SK-N-SH (cell line): ENCODE measurements around the gene PARP2. TPM values are rescaled to one million over a fixed set of nuclear protein-coding genes. Genes with fewer than 3 reads are reported as not detected.

Experiments used
- CTCF ChIA-PET: fragments of 300-600, 350-600 bp; formaldehyde crosslinking; extraction: SDS; loops from one replicate; lab custom pipeline; 2021; lab: Yijun Ruan, JAX
- POLR2A ChIA-PET: fragments of 350-600 bp; sonication (Branson Sonifier 250); formaldehyde crosslinking; extraction: SDS; loops from one replicate; lab custom pipeline; 2020; ENCODE audit warnings: antibody characterized with exemption, inconsistent platforms; lab: Yijun Ruan, JAX
- DNase-seq: peaks from one replicate; pipeline ENCODE4 v3.0.0; 2012
- H2AFZ ChIP-seq: fragments of 200-600 bp; sonication (generic); 2 replicates; pipeline ENCODE4 v1.8.1; 2016; ENCODE audit warnings: antibody characterized with exemption, mild to moderate bottlenecking, low read depth
- H3F3A ChIP-seq: fragments of 200-600 bp; sonication (generic); replicated peaks from 2 replicates; pipeline ENCODE3; 2016; ENCODE audit warnings: antibody characterized with exemption, mild to moderate bottlenecking; ENCODE audit not compliant: insufficient read depth
- H3K27ac ChIP-seq, 2 experiments: fragments of 200-500 bp in 1 of 2; fragments of 200-600 bp in 1 of 2; sonication (Bioruptor generic) in 1 of 2; sonication (generic), shearing (Covaris generic) in 1 of 2; 2 replicates each; pipeline versions ENCODE4 v1.5.1 to v1.6.1; 2014 to 2016; ENCODE audit warnings: low read depth in 2 of 2, inconsistent platforms in 1 of 2, low read length in 1 of 2, mild to moderate bottlenecking in 1 of 2, mixed read lengths in 1 of 2
- H3K27me3 ChIP-seq: fragments of 200-600 bp; sonication (generic), shearing (Covaris generic); 2 replicates; pipeline ENCODE4 v1.6.1; 2016; ENCODE audit warnings: mixed run types; ENCODE audit not compliant: insufficient read depth
- H3K36me3 ChIP-seq, 2 experiments: fragments of 200-500 bp in 1 of 2; fragments of 200-600 bp in 1 of 2; sonication (Bioruptor generic) in 1 of 2; sonication (generic) in 1 of 2; replicated peaks in 1 of 2; 2 replicates each; pipeline versions ENCODE3 to v1.5.1; 2014 to 2016; ENCODE audit warnings: low read length in 1 of 2, mild to moderate bottlenecking in 1 of 2; ENCODE audit not compliant: insufficient read depth in 2 of 2, control insufficient read depth in 1 of 2
- H3K4me1 ChIP-seq, 2 experiments: fragments of 200-500 bp in 1 of 2; fragments of 200-600 bp in 1 of 2; sonication (Bioruptor generic) in 1 of 2; sonication (generic), shearing (Covaris generic) in 1 of 2; 2 replicates each; pipeline versions ENCODE4 v1.5.1 to v1.6.1; 2014 to 2016; ENCODE audit warnings: low read depth in 1 of 2, low read length in 1 of 2, mixed run types in 1 of 2; ENCODE audit not compliant: insufficient read depth in 2 of 2, control insufficient read depth in 1 of 2
- H3K4me2 ChIP-seq: fragments of 200-600 bp; sonication (generic), shearing (Covaris generic); 2 replicates; pipeline ENCODE4 v1.6.1; 2017; ENCODE audit warnings: mixed run types
- H3K4me3 ChIP-seq, 2 experiments: fragments of 200-500 bp in 1 of 2; fragments of 200-600 bp in 1 of 2; sonication (Bioruptor generic) in 1 of 2; sonication (generic), shearing (Covaris generic) in 1 of 2; 2 replicates each; pipeline versions ENCODE4 v1.5.1 to v1.8.1; 2014 to 2016; ENCODE audit warnings: low read depth in 2 of 2, inconsistent platforms in 1 of 2, low read length in 1 of 2, mild to moderate bottlenecking in 1 of 2, mixed read lengths in 1 of 2, moderate library complexity in 1 of 2
- H3K79me2 ChIP-seq: fragments of 200-600 bp; sonication (generic); 2 replicates; pipeline ENCODE4 v1.8.1; 2017; ENCODE audit warnings: mild to moderate bottlenecking; ENCODE audit not compliant: insufficient read depth
- H3K9ac ChIP-seq: fragments of 200-600 bp; sonication (generic); 2 replicates; pipeline ENCODE4 v1.6.1; 2017; ENCODE audit warnings: mixed run types
- H3K9me2 ChIP-seq: fragments of 200-600 bp; sonication (generic); 2 replicates; pipeline ENCODE4 v1.6.1; 2017; ENCODE audit warnings: mixed run types
- H3K9me3 ChIP-seq: fragments of 200-600 bp; sonication (generic); 2 replicates; pipeline ENCODE4 v1.6.1; 2017; ENCODE audit warnings: mixed run types, mild to moderate bottlenecking, moderate library complexity
- H4K20me1 ChIP-seq: fragments of 200-600 bp; sonication (generic); 2 replicates; pipeline ENCODE4 v1.6.1; 2017; ENCODE audit warnings: mild to moderate bottlenecking, mixed run types; ENCODE audit not compliant: insufficient read depth
- CTCF ChIP-seq: fragments of 200-600 bp; sonication (generic); IDR thresholded peaks from 2 replicates; pipeline ENCODE4 v1.6.1; 2017; ENCODE audit warnings: antibody characterized with exemption, mild to moderate bottlenecking, moderate library complexity
- ELF1 ChIP-seq: IDR thresholded peaks from 2 replicates; pipeline ENCODE4 v1.4.0; 2012
- EP300 ChIP-seq, 2 experiments: IDR thresholded peaks; 2 replicates each; pipeline versions ENCODE4 v1.4.0 to v1.6.1; 2012; ENCODE audit warnings: borderline replicate concordance in 1 of 2, low read depth in 1 of 2, low read length in 1 of 2
- EZH2phosphoT487 ChIP-seq: fragments of 200-600 bp; sonication (generic); IDR thresholded peaks from 2 replicates; pipeline ENCODE4 v1.6.1; 2017; ENCODE audit warnings: low read depth, mixed run types, mild to moderate bottlenecking, antibody characterized with exemption, moderate library complexity, borderline replicate concordance
- FOSL2 ChIP-seq: IDR thresholded peaks from 2 replicates; pipeline ENCODE4 v1.4.0; 2012; ENCODE audit warnings: low read depth, mild to moderate bottlenecking, moderate library complexity, borderline replicate concordance
- FOXJ3 ChIP-seq: sonication (generic); formaldehyde crosslinking; IDR thresholded peaks from 2 replicates; pipeline ENCODE4 v1.5.1; 2020; ENCODE audit warnings: mild to moderate bottlenecking, missing genetic modification reagents
- JUND ChIP-seq: IDR thresholded peaks from 2 replicates; pipeline ENCODE4 v1.4.0; 2012
- MAX ChIP-seq: IDR thresholded peaks from 2 replicates; pipeline ENCODE4 v1.4.0; 2012; ENCODE audit warnings: low read depth
- MXI1 ChIP-seq: IDR thresholded peaks from 2 replicates; pipeline ENCODE4 v1.6.1; 2012; ENCODE audit warnings: mild to moderate bottlenecking, low read depth, low read length, improper control_type of control experiment
- NFIC ChIP-seq: IDR thresholded peaks from 2 replicates; pipeline ENCODE4 v1.4.0; 2012; ENCODE audit warnings: borderline replicate concordance
- PBX3 ChIP-seq: IDR thresholded peaks from 2 replicates; pipeline ENCODE4; 2012
- POLR2AphosphoS5 ChIP-seq: IDR thresholded peaks from 2 replicates; pipeline ENCODE4 v1.6.1; 2012; ENCODE audit warnings: low read depth, low read length
- RAD21 ChIP-seq: IDR thresholded peaks from 2 replicates; pipeline ENCODE4 v1.6.1; 2012; ENCODE audit warnings: mild to moderate bottlenecking, low read length
- RCOR1 ChIP-seq: fragments of 150-350 bp; IDR thresholded peaks from 2 replicates; pipeline ENCODE4 v1.6.1; 2017; ENCODE audit warnings: antibody characterized with exemption, low read length
- RFX5 ChIP-seq: IDR thresholded peaks from 2 replicates; pipeline ENCODE4 v1.6.1; 2012; ENCODE audit warnings: mild to moderate bottlenecking, improper control_type of control experiment, low read length
- RXRA ChIP-seq: IDR thresholded peaks from 2 replicates; pipeline ENCODE4 v1.4.0; 2012; ENCODE audit warnings: low read depth, mild to moderate bottlenecking, borderline replicate concordance
- TAF1 ChIP-seq: IDR thresholded peaks from 2 replicates; pipeline ENCODE4 v1.6.1; 2012; ENCODE audit warnings: low read depth, mild to moderate bottlenecking, low read length, moderate library complexity, borderline replicate concordance
- USF1 ChIP-seq: IDR thresholded peaks from 2 replicates; pipeline ENCODE4 v1.4.0; 2012; ENCODE audit warnings: low read depth, borderline replicate concordance
- ZBTB33 ChIP-seq: IDR thresholded peaks from 2 replicates; pipeline ENCODE4 v1.4.0; 2012; ENCODE audit warnings: low read depth, borderline replicate concordance
- WGBS: methylation state at CpG from one replicate; pipeline ENCODE4 v1.1.6; 2017; ENCODE audit warnings: low lambda C conversion rate; 5-methylcytosine and 5-hydroxymethylcytosine counted together
- polyA plus RNA-seq, 3 experiments: library from polyadenylated mRNA; depleted of rRNA; stranded (reverse); fragments of >200 nt; gene quantifications; 2 replicates each; pipeline ENCODE4 v1.2.3, GENCODE V29; 2012

The PARP2 gene
- polyA plus RNA-seq, 1 of the 3 experiments (the other 2 are of a cell fraction), result 23.3 TPM

GRCh38 chr14:20305265-20306078 is 38.0 kb upstream of the PARP2 start, which contains the start of gene TTC5 (continued):
- peak; percentile 49; the same call in 1 of the 2 replicates for TF ChIP-seq MAX
- peak; percentile 95 for TF ChIP-seq CTCF
- 0 out of 2 replicates have a peak, but pooled peaks have one; percentile 41 for TF ChIP-seq ELF1
- peak; percentile 87 for TF ChIP-seq MXI1
- no peak for TF ChIP-seq JUND
- peak; percentile 29 for TF ChIP-seq RCOR1
- no peak for TF ChIP-seq RXRA
- no peak for TF ChIP-seq FOXJ3 (CRISPR knock-in tag)
- TF ChIP-seq FOSL2, result no peak
- peak; percentile 66; the same call in 1 of the 2 replicates for TF ChIP-seq TAF1
- peak; percentile 87 for TF ChIP-seq POLR2AphosphoS5
- TF ChIP-seq RAD21, result peak; percentile 34; the same call in 1 of the 2 replicates
- TF ChIP-seq, all 33 proteins: peak for 11

GRCh38 chr14:20306079-20306423 is 37.4 kb upstream of the PARP2 start:
- Histone ChIP-seq H3K4me1 (peaks cover 0 to 3% of the 10 kb centered on the region in 2 experiments; a peak in 2 of 4 replicates), H3K4me2 (no peak overlapping the region), H2AFZ (peak overlapping the region; percentile 71), H3K9ac (no peak overlapping the region), H4K20me1 (no peaks in the 10 kb centered on the region), H3K4me3 (peak overlapping the region; percentile 63 to 83; a peak in 3 of 4 replicates), H3K9me3 (no peaks in the 10 kb centered on the region), H3K27me3 (no peaks in the 10 kb centered on the region), H3K36me3 (peaks cover 6 to 9% of the 10 kb centered on the region in 2 experiments), H3K9me2 (no peaks in the 10 kb centered on the region), H3F3A (no peaks in the 10 kb centered on the region), H3K27ac (no peak overlapping the region), H3K79me2 (peaks cover 10% of the 10 kb centered on the region; the same call in 1 of the 2 replicates)
- 97% methylated on average over 1 of the region's 1 CpG for WGBS
- no peak for DNase-seq
- CTCF ChIA-PET, result interaction anchor here (0.8 to 2.1 kb wide), 7 partner anchors 14 to 108 kb away, joined by 3 to 19 read pairs (median 3); no protein-coding TSS in a partner anchor
- TF ChIP-seq RXRA (no peak), EP300 (IDR thresholded peaks at IDR 0.05; ENCODE audit: borderline replicate concordance in 1 of 2, low read depth in 1 of 2, low read length in 1 of 2) (0 out of 4 replicates have a peak, but pooled peaks of 1 of the 2 experiments have one; percentile 6), TAF1 (no peak)
- POLR2A ChIA-PET, result no interaction called here

GRCh38 chr14:20314026-20314425 is 29.4 kb upstream of the PARP2 start:
- no peak overlapping the region for H3K9ac ChIP-seq
- H3K4me2 ChIP-seq, result no peak overlapping the region
- no peaks in the 10 kb centered on the region for H4K20me1 ChIP-seq
- DNase-seq, result no peak
- WGBS, result 88% methylated on average over 2 of the region's 2 CpGs
- H3K9me3 ChIP-seq, result no peaks in the 10 kb centered on the region
- peaks cover 4% of the 10 kb centered on the region for H3F3A ChIP-seq
- ChIA-PET CTCF (no interaction called here), POLR2A (no interaction called here)
- no peak overlapping the region for H3K27ac ChIP-seq
- no peak overlapping the region for H2AFZ ChIP-seq
- TF ChIP-seq RFX5 (no peak), FOSL2 (no peak), NFIC (no peak), EZH2phosphoT487 (no peak), RCOR1 (no peak), PBX3 (no peak), USF1 (no peak), MXI1 (no peak), ZBTB33 (no peak)
- H3K27me3 ChIP-seq, result no peaks in the 10 kb centered on the region
- peaks cover 4% of the 10 kb centered on the region for H3K79me2 ChIP-seq
- H3K4me3 ChIP-seq, result no peak overlapping the region
- no peaks in the 10 kb centered on the region for H3K4me1 ChIP-seq
- H3K9me2 ChIP-seq, result no peaks in the 10 kb centered on the region
- peaks cover 57 to 58% of the 10 kb centered on the region in 2 experiments for H3K36me3 ChIP-seq
